Parathyroid adenoma (tissue), 2 donors: ENCODE results near the gene GCNT1.

Experiments used
- H2AFZ ChIP-seq: fragments of 300-600 bp; sonication (generic); one replicate; pipeline ENCODE4 v1.7.0; 2017; ENCODE audit warnings: antibody characterized with exemption, mild to moderate bottlenecking
- H3K27ac ChIP-seq: fragments of 300-600 bp; sonication (generic); one replicate; pipeline ENCODE4 v1.7.0; 2017
- H3K27me3 ChIP-seq: fragments of 300-600 bp; sonication (generic); one replicate; pipeline ENCODE4 v1.7.0; 2017; ENCODE audit warnings: low read length; ENCODE audit not compliant: control insufficient read depth, insufficient read depth
- H3K36me3 ChIP-seq: fragments of 300-600 bp; sonication (generic); one replicate; pipeline ENCODE4 v1.7.0; 2017; ENCODE audit warnings: low read length; ENCODE audit not compliant: control insufficient read depth, insufficient read depth
- H3K4me1 ChIP-seq: fragments of 300-600 bp; sonication (generic); one replicate; pipeline ENCODE4 v1.7.0; 2017; ENCODE audit warnings: control low read depth
- H3K4me2 ChIP-seq: fragments of 300-600 bp; sonication (generic); one replicate; pipeline ENCODE4 v1.7.0; 2017; ENCODE audit warnings: low read length
- H3K4me3 ChIP-seq: fragments of 300-600 bp; sonication (generic); one replicate; pipeline ENCODE4 v1.7.0; 2017; ENCODE audit warnings: low read depth, low read length
- H3K79me2 ChIP-seq: fragments of 300-600 bp; sonication (generic); one replicate; pipeline ENCODE4 v1.7.0; 2017; ENCODE audit warnings: control low read depth
- H3K9ac ChIP-seq: fragments of 300-600 bp; sonication (generic); one replicate; pipeline ENCODE4 v1.7.0; 2017; ENCODE audit warnings: mild to moderate bottlenecking
- H3K9me3 ChIP-seq: fragments of 300-600 bp; sonication (generic); one replicate; pipeline ENCODE4 v1.7.0; 2017; ENCODE audit warnings: low read length; ENCODE audit not compliant: control insufficient read depth
- TF ChIP-seq, protein P1 (sequence below): fragments of 300-600 bp; sonication (generic); IDR thresholded peaks from one replicate; pipeline ENCODE4 v1.7.0; 2017; ENCODE audit warnings: antibody characterized with exemption, mild to moderate bottlenecking
- donor health status: primary hyperparathyroidism.

Gene GCNT1

DNA sequence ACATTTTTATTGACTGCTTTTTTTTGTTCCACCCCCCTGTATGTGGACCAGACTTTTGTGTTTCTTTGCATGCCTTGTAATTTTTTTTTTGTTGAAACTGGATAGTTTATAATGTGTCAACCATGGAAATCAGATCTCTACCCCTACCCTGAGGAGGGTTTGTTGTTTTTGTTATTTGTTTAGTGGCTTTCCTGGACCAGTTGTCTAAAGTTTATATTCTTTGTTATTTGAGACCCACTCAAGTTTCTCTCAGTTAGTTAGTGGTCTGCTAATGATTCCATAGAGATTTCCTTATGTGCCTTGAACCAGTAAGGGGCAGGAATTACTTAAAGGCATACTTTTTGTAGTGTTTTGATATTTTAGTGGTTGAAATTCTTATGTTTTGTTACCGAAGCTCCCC, 41.1 kb downstream of the GCNT1 start:
- TF ChIP-seq, protein P1, sequence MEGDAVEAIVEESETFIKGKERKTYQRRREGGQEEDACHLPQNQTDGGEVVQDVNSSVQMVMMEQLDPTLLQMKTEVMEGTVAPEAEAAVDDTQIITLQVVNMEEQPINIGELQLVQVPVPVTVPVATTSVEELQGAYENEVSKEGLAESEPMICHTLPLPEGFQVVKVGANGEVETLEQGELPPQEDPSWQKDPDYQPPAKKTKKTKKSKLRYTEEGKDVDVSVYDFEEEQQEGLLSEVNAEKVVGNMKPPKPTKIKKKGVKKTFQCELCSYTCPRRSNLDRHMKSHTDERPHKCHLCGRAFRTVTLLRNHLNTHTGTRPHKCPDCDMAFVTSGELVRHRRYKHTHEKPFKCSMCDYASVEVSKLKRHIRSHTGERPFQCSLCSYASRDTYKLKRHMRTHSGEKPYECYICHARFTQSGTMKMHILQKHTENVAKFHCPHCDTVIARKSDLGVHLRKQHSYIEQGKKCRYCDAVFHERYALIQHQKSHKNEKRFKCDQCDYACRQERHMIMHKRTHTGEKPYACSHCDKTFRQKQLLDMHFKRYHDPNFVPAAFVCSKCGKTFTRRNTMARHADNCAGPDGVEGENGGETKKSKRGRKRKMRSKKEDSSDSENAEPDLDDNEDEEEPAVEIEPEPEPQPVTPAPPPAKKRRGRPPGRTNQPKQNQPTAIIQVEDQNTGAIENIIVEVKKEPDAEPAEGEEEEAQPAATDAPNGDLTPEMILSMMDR: no peak
- H3K79me2 ChIP-seq: peaks cover 11% of the 10 kb centered on the region
- H3K4me1 ChIP-seq: peaks cover 7% of the 10 kb centered on the region
- H3K9ac ChIP-seq: no peak overlapping the region
- no peaks in the 10 kb centered on the region for H3K27me3 ChIP-seq
- no peaks in the 10 kb centered on the region for H3K9me3 ChIP-seq
- peak overlapping the region; percentile 53 for H3K27ac ChIP-seq
- peak overlapping the region; percentile 17 for H3K4me3 ChIP-seq
- peak overlapping the region; percentile 29 for H3K4me2 ChIP-seq
- no peaks in the 10 kb centered on the region for H3K36me3 ChIP-seq
- no peak overlapping the region for H2AFZ ChIP-seq

DNA sequence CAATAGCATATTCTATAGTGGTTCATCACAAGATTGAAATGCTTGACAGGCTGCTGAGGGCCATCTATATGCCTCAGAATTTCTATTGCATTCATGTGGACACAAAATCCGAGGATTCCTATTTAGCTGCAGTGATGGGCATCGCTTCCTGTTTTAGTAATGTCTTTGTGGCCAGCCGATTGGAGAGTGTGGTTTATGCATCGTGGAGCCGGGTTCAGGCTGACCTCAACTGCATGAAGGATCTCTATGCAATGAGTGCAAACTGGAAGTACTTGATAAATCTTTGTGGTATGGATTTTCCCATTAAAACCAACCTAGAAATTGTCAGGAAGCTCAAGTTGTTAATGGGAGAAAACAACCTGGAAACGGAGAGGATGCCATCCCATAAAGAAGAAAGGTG, 43.8 kb downstream of the GCNT1 start:
- Histone ChIP-seq H3K4me3 (no peak overlapping the region), H3K9ac (no peak overlapping the region), H3K79me2 (peaks cover 4% of the 10 kb centered on the region), H3K36me3 (no peaks in the 10 kb centered on the region), H3K4me2 (no peak overlapping the region), H3K9me3 (no peaks in the 10 kb centered on the region), H2AFZ (no peak overlapping the region), H3K27me3 (no peaks in the 10 kb centered on the region), H3K27ac (no peak overlapping the region), H3K4me1 (peaks cover 7% of the 10 kb centered on the region)
- TF ChIP-seq, protein P1: no peak

DNA sequence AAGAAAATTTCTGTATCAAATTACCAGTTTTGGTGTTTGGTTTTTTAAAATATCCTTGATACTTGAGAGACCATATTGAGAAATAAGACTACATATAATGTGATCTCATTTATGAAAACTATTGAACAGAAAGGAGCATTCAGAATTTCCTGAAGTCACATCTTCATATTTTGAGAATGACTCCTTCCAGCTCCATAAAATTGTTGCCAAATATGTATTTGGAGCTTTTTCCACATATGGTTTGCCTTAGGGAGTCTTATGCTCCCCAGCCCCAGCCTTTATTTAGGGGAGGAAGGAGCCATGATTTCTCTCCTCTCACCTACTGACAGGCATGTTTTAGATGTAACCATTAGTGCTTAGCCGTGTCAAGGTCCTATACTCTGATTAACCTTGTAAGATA, 51.1 kb downstream of the GCNT1 start:
- no peak overlapping the region for H3K4me2 ChIP-seq
- H3K4me1 ChIP-seq: peaks cover 2% of the 10 kb centered on the region
- H3K79me2 ChIP-seq: no peaks in the 10 kb centered on the region
- H3K27me3 ChIP-seq: no peaks in the 10 kb centered on the region
- H3K36me3 ChIP-seq: no peaks in the 10 kb centered on the region
- H3K27ac ChIP-seq: no peak overlapping the region
- H2AFZ ChIP-seq: no peak overlapping the region
- no peaks in the 10 kb centered on the region for H3K9me3 ChIP-seq
- H3K4me3 ChIP-seq: no peak overlapping the region
- TF ChIP-seq, protein P1: no peak
- H3K9ac ChIP-seq: no peak overlapping the region

DNA sequence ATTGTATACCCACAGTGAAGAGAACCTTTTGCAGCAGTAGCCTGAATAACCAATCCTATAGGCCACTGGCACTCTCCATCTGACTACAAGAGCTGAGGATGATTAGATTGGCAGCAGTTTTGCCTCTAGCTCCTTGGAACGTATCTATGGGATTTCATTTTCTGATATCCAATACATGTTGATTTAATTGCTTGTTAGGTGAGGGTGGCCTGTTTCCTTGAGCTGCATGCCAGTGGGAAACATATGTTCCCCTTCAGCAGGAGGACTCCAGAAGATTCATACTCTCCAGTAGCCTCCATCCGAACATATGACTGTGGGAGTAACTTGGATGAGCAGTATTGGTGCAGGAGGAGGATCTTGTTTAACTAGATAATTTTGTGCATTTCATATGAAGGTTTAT, 51.5 kb downstream of the GCNT1 start:
- no peaks in the 10 kb centered on the region for H3K36me3 ChIP-seq
- no peak overlapping the region for H3K27ac ChIP-seq
- TF ChIP-seq, protein P1: no peak
- no peak overlapping the region for H3K4me3 ChIP-seq
- H3K4me1 ChIP-seq: no peaks in the 10 kb centered on the region
- H3K27me3 ChIP-seq: no peaks in the 10 kb centered on the region
- H2AFZ ChIP-seq: no peak overlapping the region
- H3K4me2 ChIP-seq: no peak overlapping the region
- no peak overlapping the region for H3K9ac ChIP-seq
- H3K9me3 ChIP-seq: no peaks in the 10 kb centered on the region
- no peaks in the 10 kb centered on the region for H3K79me2 ChIP-seq

DNA sequence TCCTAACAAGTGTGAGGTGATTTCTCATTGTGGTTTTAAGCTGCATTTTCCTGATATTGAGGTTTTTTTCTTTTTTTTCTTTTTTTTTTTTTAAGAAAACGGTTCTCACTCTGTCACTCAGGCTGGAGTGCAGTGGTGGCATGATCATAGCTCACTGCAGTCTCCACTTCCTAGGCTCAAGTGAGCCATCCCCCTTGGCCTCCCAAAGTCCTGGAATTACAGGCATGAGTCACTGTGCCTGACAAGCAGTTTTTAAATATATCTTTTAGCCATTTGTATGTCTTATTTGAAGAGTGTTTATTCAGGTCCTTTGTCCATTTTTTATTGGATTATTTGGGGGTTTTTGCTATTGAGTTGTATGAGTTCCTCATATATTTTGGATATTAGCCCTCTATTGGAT, 53.8 kb downstream of the GCNT1 start:
- Histone ChIP-seq H3K27me3 (no peaks in the 10 kb centered on the region), H2AFZ (no peak overlapping the region), H3K4me1 (peaks cover 13% of the 10 kb centered on the region), H3K36me3 (no peaks in the 10 kb centered on the region), H3K9me3 (no peaks in the 10 kb centered on the region), H3K27ac (no peak overlapping the region), H3K4me3 (no peak overlapping the region), H3K4me2 (no peak overlapping the region), H3K9ac (no peak overlapping the region), H3K79me2 (no peaks in the 10 kb centered on the region)
- TF ChIP-seq, protein P1: no peak
